ENCODE measurements around the gene CNPY4.

The CNPY4 gene

DNA sequence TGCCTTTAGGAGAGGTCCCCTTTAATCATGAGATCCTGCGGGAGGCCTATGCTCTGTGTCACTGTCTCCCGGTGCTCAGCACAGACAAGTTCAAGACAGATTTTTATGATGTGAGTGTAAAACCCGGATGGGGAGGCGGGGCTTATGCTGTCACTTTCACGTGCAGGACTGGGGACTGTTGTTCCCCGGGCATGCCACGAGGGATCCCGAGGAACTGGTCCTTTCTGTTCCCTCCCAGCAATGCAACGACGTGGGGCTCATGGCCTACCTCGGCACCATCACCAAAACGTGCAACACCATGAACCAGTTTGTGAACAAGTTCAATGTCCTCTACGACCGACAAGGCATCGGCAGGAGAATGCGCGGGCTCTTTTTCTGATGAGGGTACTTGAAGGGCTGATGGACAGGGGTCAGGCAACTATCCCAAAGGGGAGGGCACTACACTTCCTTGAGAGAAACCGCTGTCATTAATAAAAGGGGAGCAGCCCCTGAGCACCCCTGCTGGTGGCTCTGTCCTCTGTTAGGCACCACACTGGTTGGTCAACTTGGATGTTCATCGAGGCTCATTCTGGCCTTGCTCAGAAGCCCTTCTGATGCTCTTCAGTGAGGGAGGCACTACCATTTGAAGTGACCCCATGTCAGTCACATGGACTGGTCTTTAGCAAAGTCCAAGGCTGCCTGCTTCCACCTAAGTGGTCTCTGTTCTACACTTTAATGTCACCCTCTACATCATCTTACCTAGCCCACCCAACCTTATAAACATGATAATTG lies 27.8 kb upstream of the CNPY4 start:
- DNase-seq (ENCODE audit: low read depth in 2 of 2) = no peak

DNA sequence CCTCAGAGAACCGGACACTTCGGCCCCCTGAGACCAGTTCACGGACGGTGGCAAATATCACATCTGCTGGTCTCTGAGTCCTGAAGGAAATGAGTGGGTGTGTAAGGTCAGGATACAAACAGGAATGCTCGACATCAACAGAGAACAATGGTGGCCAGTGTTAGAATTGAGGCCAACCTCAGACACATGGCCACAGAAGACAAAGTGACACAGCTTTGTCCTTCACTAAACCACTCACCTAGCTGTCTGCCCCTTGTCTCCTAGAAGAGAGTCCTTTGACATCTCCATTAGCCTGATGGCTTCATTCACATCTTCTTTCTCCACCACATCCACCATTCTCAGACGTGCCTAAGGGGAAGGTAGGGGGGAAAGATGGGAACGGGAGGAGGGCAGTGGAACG lies 26.4 kb upstream of the CNPY4 start:
- DNase-seq (ENCODE audit: low read depth in 2 of 2) = no peak

GRCh38 chr7:100093498-100093897 lies 25.9 kb upstream of the CNPY4 start:
- DNase-seq (ENCODE audit: low read depth in 2 of 2) = no peak

DNA sequence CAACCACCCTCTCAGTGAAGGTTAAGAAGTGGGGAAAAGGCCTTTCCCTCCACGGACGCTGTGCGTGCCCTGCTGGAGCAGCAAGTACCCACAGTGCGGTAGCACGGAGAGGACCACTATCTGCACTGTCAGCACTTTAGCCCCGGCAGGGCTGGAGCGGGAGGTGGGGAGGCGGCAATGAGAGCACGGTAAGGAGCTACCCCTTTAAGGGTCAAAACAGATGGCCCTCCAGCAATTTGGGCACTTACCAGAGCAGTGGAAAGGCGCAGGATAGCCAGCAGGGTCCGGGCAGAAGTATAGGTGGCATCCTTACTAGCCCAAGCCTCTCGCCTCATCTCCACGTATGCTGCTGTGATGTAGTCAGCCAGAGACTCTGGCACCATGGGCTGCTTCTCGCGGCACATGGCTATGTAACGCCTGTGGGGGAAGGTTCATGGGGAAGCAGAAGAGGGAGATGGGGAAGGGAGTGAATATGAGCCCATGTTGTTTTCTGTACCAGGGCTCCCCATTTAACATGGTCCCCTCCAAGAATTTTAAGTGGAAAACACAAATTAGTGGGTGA lies 25.4 kb upstream of the CNPY4 start:
- no peak for DNase-seq (ENCODE audit: low read depth in 2 of 2)

- no peak for DNase-seq (ENCODE audit: low read depth in 2 of 2)
Observed at GRCh38 chr7:100095289-100095688, 24.1 kb upstream of the CNPY4 start.

DNA sequence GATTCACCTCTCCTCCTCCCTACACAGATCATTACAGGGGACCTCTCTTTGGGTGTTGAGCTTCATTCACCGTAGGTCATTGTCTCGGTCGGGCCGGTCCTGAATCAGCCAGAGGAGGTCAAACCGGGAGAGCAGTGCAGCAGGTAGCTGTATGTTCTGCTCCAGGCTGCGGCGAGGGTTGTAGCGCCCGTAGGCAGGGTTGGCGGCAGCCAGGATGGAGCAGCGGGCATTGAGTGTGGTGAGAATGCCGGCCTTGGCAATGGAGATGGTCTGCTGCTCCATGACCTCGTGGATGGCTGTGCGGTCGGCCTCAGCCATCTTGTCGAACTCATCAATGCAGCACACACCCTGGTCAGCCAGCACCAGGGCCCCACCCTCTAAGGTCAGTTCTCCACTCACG lies 23.7 kb upstream of the CNPY4 start:
- no peak for DNase-seq (ENCODE audit: low read depth in 2 of 2)

DNA sequence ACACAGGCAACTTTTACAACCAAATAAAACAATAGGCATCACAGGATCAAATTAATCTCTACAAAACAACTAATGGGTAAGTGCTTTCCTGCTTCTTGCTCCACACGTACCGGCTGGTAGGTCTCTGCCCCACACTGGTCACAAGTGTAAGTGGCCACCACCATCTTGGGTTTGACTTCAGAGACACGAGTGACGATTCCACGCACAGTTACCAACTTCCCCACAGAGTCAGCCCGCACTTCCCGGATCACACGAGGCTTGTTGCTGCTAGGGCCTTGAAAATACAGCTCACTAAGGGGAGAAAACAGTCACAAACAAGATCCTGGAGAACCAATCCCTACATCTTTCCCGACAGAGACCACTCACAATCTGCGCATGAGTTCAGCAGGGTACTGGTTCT lies 20.5 kb upstream of the CNPY4 start:
- DNase-seq (ENCODE audit: low read depth in 2 of 2) = no peak

- no peak for DNase-seq (ENCODE audit: low read depth in 2 of 2)
Observed at GRCh38 chr7:100099452-100099851, 20.0 kb upstream of the CNPY4 start.

GRCh38 chr7:100100420-100101015 lies 18.9 kb upstream of the CNPY4 start:
- peak; percentile 74 to 80 for DNase-seq (ENCODE audit: low read depth in 2 of 2)

DNA sequence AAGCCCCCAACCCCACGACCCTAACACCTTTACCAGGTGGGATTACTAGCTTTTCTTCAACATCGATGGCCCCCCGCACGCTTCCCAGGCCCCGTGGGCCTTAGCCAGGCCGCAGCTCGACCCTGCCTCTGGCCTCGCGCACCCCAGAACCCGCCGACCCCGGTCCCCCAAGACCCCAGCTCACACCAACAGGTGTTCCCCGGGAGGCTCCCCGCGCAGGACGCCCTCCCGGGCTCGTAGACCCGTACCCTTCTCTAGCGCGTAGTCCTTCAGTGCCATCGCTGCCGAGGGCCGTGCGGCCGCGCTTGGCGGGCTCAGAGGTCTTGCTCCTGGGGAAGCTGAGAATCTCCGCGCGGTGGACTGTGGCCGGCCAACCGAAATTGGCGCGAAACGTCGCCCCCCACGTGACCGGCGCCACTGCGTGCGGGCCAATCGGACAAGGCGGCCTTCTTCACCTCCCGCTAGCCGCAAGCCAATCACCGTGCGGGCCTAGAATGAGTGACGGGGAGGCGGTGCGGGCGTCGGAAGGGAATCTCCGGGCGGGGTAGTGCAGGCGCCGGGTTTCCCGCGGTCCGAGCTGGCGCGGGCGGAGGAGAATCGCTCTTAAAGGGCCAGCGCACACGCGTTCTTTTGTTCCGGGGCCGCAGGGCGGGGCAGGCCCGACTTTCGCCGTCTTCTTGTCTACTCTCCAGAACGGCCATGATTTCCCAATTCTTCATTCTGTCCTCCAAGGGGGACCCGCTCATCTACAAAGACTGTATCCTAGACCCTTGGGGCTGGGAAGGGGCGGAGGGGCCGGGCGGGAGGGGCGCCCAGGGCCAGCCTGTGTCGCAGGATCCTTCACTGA lies 18.2 kb upstream of the CNPY4 start, which contains the start of the genes AP4M1 and MCM7:
TSS of gene AP4M1 (plus strand) at position 628 of the 847 bp plus-strand sequence. CDS start at position 700, 72 bp downstream.
TSS of gene MCM7 (minus strand) at position 382 of the 847 bp plus-strand sequence. CDS start at position 279, 103 bp downstream.
- peak; percentile 90 to 91 for DNase-seq (ENCODE audit: low read depth in 2 of 2)

DNA sequence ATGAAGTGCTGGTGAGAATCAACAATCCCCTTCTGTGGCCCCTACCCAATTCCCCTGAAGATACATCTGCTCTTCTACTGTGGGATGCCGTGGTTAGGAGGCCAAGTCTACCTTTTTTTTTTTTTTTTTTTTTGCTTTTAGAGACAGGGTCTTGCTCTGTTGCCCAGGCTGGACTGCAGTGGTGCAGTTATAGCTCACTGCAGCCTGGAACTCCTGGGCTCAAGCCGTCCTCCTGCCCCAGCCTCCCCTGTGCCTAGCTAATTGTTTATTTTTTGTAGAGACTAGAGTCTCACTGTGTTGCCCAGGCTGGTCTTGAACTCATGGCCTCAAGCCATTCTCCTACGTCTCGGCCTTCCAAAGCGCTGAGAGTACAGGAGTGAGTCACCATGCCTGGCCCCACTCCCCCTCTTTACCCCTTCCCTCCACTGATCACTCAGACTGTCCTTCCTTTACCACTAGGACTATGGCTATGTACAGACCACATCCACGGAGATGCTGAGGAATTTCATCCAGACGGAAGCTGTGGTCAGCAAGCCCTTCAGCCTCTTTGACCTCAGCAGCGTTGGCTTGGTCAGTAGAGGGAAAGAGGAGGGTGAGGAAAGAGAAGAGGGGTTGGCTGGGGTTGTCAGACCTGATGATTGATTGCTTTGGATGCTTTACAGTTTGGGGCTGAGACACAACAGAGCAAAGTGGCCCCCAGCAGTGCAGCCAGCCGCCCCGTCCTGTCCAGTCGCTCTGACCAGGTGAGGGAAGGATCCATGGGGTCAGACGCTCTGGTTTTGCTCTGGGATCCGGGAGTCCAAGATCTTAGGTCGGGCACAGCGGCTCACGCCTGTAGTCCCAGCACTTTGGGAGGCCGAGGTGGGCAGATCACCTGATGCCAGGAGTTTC lies 16.2 kb upstream of the CNPY4 start:
- DNase-seq (ENCODE audit: low read depth in 2 of 2) = no peak

DNA sequence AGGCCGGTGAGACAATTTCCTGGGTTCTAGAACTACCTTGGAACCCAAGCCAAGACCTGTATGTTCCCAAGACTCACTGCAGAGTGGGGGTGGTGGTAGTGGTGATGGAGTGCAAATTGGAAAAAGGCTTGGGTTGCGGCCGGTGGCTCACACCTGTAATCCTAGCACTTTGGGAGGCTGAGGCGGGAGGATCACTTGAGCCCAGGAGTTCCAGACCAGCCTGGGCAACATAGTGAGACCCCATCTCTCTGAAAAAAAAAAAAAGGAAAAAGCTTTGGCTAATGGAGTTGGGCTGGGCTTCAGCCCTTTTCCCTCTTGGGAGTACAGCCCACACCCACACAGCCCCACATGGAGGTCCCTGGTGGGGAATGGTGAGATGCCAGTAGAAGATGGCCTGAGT lies 13.9 kb upstream of the CNPY4 start:
- DNase-seq (ENCODE audit: low read depth in 2 of 2) = no peak

- DNase-seq (ENCODE audit: low read depth in 2 of 2) = no peak
Observed at GRCh38 chr7:100106633-100107032, 12.8 kb upstream of the CNPY4 start.

DNA sequence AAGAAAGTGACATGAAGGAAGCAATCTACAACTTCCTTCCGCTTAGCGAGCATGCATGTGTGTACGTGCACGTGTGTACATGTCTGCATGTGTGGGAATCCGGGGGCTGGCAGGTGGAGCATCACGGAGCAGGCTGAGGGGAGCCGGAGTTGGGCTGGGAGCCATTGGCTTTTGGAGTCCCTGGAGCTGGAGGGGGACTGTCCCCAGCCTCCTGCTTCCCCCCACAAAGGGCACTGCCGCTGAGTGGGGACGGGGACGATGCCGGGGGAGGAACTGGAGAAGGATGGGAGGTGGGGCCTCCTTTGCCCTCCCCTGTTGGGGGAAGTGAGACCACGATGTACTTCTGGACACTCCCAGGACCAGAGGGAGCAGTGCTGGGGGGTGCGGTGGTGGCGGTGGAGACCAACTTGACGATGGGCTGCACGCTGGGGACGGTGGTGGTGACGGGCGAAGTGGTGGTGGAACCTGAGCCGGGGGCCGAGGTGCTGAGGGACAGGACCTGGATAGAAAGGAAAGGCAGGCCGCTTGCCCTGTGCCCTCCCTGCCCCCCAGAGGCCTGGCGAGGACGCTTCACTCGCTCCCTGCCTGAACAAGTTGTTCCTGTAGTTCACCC lies 12.2 kb upstream of the CNPY4 start:
- DNase-seq (ENCODE audit: low read depth in 2 of 2) = no peak

GRCh38 chr7:100107890-100108289 lies 11.5 kb upstream of the CNPY4 start:
- DNase-seq (ENCODE audit: low read depth in 2 of 2) = no peak

DNA sequence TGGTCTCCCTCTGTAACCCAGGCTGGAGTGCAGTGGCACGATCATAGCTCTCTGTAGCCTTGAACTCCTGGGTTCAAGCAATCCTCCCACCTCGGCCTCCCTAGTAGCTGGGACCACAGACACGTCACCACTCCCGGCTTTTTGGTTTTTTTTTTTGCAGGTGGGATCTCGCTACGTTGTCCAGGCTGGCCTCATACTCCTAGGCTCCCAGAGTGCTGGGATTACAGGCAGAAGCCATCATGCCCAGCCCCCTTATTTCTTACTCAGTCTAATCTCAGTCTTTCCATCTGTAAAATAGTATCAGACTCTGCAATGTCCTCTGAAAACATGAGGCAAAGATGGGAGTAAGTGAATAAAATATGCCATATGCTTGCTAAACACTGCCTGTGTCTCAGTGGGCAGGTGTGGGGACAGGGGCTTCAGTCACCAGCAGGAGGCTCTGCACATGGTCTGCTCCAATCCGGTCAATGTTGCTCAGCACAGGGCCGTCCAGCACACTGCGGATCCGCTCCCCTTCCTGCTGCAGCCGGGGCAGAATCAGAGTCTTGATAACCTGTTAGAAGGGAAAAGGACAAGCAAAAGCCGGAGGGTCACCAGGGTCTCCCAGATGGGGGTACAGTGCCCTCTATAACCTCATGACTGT lies 9.8 kb upstream of the CNPY4 start:
- DNase-seq (ENCODE audit: low read depth in 2 of 2) = no peak

DNA sequence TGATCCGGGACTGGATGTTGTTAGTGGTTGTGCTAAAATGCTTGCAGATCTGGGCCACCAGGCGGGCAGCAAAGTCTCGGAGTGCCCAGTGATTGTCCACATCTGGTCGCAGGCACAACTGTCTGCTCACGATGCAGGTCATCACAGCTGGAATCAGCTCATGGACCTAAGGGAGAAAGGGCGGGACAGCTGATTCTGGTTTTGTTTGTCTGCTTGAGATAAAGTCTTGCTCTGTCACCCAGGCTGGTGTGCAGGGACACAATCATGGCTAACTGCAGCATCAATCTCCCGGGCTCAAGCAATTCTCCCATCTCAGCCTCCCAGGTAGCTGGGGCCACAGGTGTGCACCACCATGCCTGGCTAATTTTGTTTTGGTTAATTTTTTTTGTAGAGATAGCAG lies 8.3 kb upstream of the CNPY4 start:
- DNase-seq (ENCODE audit: low read depth in 2 of 2) = no peak

GRCh38 chr7:100111914-100112313 lies 7.5 kb upstream of the CNPY4 start:
- DNase-seq (ENCODE audit: low read depth in 2 of 2) = no peak

GRCh38 chr7:100115026-100115425 lies 4.4 kb upstream of the CNPY4 start:
- no peak for DNase-seq (ENCODE audit: low read depth in 2 of 2)

GRCh38 chr7:100118388-100119071 lies 904 bp upstream of the CNPY4 start:
- DNase-seq (ENCODE audit: low read depth in 2 of 2) = no peak

All from stimulated activated CD4-positive, alpha-beta T cell treated with anti-CD3 and anti-CD28 coated beads, Interleukin-1b, Interleukin-23, amount 100 ng/mL, for 4 hours (primary cell).